Lower leg skin (tissue), 4 donors: ENCODE results near the gene FGGY. TPM values are rescaled to one million over a fixed set of nuclear protein-coding genes. Genes with fewer than 3 reads are reported as not detected.
"Not testable (repeated sequence)": the region's sequence is repeated elsewhere in the genome, so short reads cannot be mapped to it uniquely, and the experiment has no call there.

Source experiments
- DNase-seq, 2 donors: peaks; one replicate each; pipeline ENCODE4 v3.0.0-alpha.2; 2019; ENCODE audit warnings: low spot score in 2 of 2
- H3K4me3 ChIP-seq: fragments of 200-600 bp; sonication (generic); 2 replicates; pipeline ENCODE4 v1.5.1; 2017; ENCODE audit warnings: mild to moderate bottlenecking, low read depth; ENCODE audit not compliant: poor library complexity, severe bottlenecking
- POLR2A ChIP-seq, 2 donors: fragments of 450-650 bp; IDR thresholded peaks; one replicate each; pipeline ENCODE4 v1.6.1; 2016 to 2017; ENCODE audit warnings: antibody characterized with exemption in 2 of 2, mild to moderate bottlenecking in 1 of 2, moderate library complexity in 1 of 2
- WGBS, 2 donors: methylation state at CpG; one replicate each; pipeline ENCODE4 v1.1.5; 2018; 5-methylcytosine and 5-hydroxymethylcytosine counted together
- intact Hi-C: fragments of 100-400 bp; cut with DNase I; formaldehyde crosslinking; loops from one replicate; pipeline ENCODE4 v1.15.0; 2023; ENCODE audit warnings: low total_unique reads
- total RNA-seq, 4 donors: library from RNA; depleted of rRNA; stranded (reverse); fragments of >200 nt; gene quantifications; one replicate each; pipeline ENCODE4 v1.1.0, GENCODE V29; 2016
- TF ChIP-seq, protein P1 (sequence below), 3 donors: fragments of 450-650 bp; IDR thresholded peaks; one replicate each; pipeline ENCODE4 v1.5.1; 2016; ENCODE audit warnings: antibody characterized with exemption in 3 of 3, mild to moderate bottlenecking in 3 of 3, moderate library complexity in 2 of 3

Gene FGGY
- total RNA-seq, 4 donors from 2014 or later, result 10.0 to 29.5 (median 17.5) TPM

DNA sequence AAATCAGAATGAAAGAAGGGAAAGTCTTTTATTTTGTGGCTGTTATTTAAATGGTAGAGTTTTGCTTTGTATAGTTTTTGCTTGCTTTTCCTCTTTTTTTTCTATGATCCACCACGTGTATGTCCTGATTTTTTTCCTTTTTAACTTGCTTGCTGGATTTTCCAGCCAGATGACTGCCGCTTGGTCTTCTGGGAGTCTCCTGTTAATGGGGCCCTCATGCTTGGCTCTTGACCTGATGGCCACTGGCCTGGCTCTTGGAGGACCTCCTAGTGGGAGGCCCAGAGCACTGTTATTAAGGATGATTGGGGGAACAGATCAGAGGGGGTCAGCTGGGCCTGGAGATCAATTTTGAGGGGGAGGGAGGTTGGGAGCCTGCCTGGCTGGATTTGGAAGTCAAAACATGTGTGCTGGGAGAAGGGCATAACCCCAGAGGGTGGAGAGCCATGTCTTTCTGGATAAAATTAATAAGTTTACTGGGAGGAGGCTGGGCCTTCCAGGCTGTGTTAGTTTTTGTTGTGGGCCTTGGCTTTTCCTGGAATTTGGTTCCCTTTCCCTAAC is 1.2 kb downstream of the FGGY start:
- WGBS, 2 donors, result 42 to 45% methylated on average over 2 of the region's 2 CpGs
- no peak for TF ChIP-seq POLR2A (IDR thresholded peaks at IDR 0.05)
- TF ChIP-seq, protein P1, sequence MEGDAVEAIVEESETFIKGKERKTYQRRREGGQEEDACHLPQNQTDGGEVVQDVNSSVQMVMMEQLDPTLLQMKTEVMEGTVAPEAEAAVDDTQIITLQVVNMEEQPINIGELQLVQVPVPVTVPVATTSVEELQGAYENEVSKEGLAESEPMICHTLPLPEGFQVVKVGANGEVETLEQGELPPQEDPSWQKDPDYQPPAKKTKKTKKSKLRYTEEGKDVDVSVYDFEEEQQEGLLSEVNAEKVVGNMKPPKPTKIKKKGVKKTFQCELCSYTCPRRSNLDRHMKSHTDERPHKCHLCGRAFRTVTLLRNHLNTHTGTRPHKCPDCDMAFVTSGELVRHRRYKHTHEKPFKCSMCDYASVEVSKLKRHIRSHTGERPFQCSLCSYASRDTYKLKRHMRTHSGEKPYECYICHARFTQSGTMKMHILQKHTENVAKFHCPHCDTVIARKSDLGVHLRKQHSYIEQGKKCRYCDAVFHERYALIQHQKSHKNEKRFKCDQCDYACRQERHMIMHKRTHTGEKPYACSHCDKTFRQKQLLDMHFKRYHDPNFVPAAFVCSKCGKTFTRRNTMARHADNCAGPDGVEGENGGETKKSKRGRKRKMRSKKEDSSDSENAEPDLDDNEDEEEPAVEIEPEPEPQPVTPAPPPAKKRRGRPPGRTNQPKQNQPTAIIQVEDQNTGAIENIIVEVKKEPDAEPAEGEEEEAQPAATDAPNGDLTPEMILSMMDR (IDR thresholded peaks at IDR 0.05), result no peak
- peak in 1 of 2 donors; percentile 35 for DNase-seq
- intact Hi-C loops, result no loop called here
- no peak overlapping the region for H3K4me3 ChIP-seq

DNA sequence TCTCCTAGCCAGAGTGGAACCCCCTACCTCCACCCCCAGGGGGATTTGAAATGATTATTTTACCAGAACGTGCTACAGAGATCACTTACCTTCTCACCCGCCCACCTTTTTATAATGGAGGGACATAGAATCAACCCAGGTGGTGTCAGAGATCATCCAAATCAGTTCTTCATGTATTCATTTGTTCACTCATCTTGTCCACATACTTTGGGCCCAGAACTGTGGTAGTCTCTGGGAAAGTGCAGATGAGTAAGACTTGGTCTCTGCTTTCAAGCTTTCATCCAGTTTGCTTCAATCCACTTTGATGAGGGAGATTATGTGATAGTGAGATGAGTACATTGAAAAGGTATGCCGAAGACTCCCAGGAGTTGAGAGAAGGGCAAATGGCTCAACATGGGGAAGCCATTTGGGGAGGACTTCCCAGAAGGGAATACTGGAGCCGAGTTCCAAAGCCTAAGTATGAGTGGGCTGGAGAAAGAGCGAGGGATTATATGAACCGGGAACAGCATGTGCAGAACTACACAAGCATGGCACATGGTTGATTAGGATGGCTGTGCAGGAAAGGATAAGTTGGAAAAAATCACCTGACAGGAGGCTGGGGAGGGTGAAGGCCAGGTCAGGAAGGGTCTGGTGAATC is 1.9 kb downstream of the FGGY start:
- TF ChIP-seq, protein P1 (IDR thresholded peaks at IDR 0.05), result no peak
- no peak for TF ChIP-seq POLR2A (IDR thresholded peaks at IDR 0.05)
- no peak overlapping the region for H3K4me3 ChIP-seq
- no peak for DNase-seq
- 83 to 90% methylated on average over 6 of the region's 6 CpGs for WGBS, 2 donors
- intact Hi-C loops, result no loop called here

DNA sequence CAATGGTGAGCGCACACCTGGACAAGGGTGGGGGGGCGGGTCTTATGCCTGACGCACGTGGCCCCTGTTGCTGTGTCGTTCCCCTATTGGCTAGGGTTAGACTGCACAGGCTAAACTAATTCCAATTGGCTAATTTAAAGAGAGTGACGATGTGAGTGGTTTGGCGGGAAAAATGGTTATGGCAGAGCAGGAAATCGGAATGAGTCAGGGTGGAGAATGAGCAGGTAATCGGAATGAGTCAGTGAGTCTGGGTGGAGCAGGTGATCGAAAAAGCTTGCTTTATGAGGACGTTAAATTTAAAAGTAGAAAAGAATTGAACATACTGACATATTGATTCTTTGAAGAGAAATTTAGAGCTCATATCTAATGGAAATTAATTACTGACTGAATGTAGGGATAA is 2.8 kb downstream of the FGGY start:
- intact Hi-C loops, H3K4me3 ChIP-seq, DNase-seq: not testable (repeated sequence)
- 94 to 95% methylated on average over 11 of the region's 11 CpGs for WGBS, 2 donors

DNA sequence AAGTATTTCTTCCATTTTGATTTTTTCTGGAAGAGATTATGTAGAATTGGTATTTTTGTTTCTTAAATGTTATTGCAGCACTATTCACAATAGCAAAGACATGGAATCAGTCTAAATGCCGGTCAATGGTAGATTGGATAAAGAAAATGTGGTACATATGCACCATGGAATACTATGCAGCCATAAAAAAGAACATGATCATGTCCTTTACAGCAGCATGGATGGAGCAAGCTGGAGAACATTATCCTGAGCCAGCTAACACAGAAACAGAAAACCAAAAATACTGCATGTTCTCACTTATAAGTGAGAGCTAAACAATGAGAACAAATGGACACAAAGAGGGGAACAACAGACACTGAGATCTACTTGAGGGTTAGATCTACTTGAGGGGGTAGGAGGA is 5.4 kb downstream of the FGGY start:
- 96 to 97% methylated on average over 1 of the region's 1 CpG for WGBS, 2 donors
- intact Hi-C loops, result no loop called here
- no peak for DNase-seq
- no peak overlapping the region for H3K4me3 ChIP-seq
- TF ChIP-seq, protein P1 (IDR thresholded peaks at IDR 0.05), result no peak
- TF ChIP-seq POLR2A (IDR thresholded peaks at IDR 0.05), result no peak

DNA sequence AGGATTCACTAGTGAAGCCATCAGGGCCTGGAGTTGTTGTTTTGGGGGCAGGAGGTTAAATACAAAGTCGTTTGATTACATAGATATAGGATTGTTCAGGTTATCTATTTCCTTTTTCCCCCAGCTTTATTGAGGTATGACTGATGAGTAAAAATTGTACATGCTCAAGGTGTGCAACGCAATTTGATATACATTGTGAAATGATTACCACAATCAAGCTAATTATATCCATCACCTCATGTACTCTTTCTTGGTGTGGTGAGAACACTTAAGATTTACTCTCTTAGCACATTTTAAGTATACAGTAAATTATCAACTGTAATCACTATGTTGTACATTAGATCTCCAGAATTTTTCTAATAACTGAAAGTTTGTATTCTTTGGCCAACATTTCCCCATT is 6.0 kb downstream of the FGGY start:
- WGBS, 2 donors, result 76 to 91% methylated on average over 2 of the region's 2 CpGs
- intact Hi-C loops, result no loop called here
- H3K4me3 ChIP-seq, result no peak overlapping the region
- no peak for DNase-seq
- TF ChIP-seq, protein P1 (IDR thresholded peaks at IDR 0.05), result no peak

DNA sequence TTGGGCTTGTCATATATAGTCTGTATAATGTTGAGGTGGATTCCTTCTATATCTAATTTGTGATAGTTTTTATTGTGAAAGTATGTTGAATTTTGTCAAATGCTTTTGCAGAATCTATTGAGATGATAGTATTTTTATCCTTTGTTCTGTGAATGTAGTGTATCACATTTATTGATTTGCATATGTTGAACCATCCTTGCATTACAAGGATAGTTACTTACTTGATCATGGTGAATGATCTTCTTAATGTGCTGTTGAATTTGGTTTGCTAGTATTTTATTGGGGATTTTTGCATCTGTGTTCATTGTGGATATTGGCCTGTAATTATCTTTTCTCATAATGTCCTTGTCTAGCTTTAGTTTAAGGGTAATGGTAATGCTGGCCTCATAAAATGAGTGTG is 8.3 kb downstream of the FGGY start:
- TF ChIP-seq, protein P1 (IDR thresholded peaks at IDR 0.05), result no peak
- no peak for TF ChIP-seq POLR2A (IDR thresholded peaks at IDR 0.05)
- DNase-seq, result no peak
- no peak overlapping the region for H3K4me3 ChIP-seq
- intact Hi-C loops, result no loop called here
